ENCODE results near the gene ZCWPW1. TPM values are rescaled to one million over a fixed set of nuclear protein-coding genes. Genes with fewer than 3 reads are reported as not detected.
A peak's percentile ranks its signal among the peaks of the same experiment; 100 is the strongest.

Gene ZCWPW1
- total RNA-seq, 1 experiment from 2014 or later = 1.0 TPM

DNA sequence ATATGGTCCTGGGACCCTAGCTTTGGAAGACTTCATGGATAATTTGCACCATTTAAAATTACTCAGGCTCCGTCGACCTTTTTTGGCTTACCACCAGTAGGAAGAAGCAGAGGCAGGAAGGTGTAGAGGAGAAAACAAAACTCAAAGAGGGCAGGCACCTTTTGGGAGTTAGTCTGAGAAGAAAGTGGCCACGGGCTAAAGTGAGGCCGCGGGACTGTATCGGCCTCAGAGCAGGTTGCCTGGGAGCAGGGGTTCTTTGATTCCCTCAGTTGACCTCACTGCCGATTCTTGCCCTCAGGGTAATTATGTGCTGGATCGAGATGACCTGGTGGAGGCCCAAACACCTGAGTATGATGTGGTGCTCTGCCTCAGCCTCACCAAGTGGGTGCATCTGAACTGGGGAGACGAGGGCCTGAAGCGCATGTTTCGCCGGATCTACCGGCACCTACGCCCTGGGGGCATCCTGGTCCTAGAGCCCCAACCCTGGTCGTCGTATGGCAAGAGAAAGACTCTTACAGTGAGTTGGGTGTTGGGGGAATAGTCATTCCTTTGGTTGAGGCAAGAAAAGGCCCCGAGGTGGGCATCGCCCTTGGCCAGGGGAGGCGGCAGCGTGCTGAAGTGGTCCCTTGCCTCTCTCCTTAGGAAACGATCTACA is 4.2 kb upstream of the ZCWPW1 start:
- DNase-seq (ENCODE audit: low spot score) = no peak

DNA sequence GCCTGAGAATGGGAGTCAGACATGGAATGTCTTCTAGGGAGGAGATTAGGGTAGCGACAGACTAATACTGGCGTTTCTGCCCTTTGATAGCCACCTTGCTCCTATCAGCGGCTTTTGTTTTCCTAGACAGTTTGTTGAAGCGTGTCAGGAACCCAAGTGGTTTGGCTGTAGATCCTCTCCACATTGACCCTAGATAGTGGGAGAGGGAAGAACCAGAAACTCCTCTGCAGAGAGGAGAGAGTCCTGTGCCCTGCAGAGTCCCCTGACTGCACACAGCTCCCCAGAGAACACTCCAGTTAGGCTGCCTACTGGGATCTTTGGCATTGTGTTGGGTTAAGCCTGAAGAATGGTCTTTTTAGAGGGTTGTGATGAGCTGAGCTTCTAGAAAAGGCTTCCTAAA is 3.5 kb upstream of the ZCWPW1 start:
- DNase-seq (ENCODE audit: low spot score) = no peak

DNA sequence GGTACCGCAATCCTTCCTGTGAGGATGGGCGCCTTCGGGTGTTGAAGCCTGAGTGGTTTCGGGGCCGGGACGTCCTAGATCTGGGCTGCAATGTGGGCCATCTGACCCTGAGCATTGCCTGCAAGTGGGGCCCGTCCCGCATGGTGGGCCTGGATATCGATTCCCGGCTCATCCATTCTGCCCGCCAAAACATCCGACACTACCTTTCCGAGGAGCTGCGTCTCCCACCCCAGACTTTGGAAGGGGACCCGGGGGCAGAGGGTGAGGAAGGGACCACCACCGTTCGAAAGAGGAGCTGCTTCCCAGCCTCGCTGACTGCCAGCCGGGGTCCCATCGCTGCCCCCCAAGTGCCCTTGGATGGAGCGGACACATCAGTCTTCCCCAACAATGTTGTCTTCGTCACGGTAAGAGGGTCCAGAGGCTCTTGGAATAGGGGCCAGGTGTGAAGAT is 2.8 kb upstream of the ZCWPW1 start:
- DNase-seq (ENCODE audit: low spot score) = no peak

DNA sequence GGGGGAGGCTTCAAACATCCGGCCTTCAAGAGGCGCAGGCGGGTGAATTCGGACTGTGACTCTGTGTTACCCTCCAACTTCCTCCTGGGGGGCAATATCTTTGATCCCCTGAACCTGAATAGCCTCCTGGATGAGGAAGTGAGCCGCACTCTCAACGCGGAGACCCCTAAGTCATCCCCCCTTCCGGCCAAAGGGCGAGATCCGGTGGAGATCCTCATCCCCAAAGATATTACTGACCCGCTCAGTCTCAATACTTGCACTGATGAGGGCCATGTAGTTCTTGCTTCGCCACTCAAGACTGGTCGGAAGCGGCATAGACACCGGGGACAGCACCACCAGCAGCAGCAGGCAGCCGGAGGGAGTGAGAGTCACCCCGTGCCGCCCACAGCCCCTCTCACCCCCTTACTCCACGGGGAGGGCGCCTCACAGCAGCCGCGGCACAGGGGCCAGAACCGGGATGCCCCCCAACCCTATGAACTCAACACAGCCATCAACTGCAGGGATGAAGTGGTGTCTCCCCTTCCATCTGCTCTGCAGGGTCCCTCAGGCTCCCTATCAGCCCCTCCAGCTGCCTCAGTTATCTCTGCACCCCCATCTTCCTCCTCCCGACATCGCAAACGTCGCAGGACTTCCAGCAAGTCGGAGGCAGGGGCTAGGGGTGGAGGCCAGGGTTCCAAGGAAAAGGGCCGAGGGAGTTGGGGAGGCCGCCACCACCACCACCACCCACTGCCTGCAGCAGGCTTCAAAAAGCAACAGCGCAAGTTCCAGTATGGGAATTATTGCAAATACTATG is 2.2 kb upstream of the ZCWPW1 start:
- no peak for DNase-seq (ENCODE audit: low spot score)

DNA sequence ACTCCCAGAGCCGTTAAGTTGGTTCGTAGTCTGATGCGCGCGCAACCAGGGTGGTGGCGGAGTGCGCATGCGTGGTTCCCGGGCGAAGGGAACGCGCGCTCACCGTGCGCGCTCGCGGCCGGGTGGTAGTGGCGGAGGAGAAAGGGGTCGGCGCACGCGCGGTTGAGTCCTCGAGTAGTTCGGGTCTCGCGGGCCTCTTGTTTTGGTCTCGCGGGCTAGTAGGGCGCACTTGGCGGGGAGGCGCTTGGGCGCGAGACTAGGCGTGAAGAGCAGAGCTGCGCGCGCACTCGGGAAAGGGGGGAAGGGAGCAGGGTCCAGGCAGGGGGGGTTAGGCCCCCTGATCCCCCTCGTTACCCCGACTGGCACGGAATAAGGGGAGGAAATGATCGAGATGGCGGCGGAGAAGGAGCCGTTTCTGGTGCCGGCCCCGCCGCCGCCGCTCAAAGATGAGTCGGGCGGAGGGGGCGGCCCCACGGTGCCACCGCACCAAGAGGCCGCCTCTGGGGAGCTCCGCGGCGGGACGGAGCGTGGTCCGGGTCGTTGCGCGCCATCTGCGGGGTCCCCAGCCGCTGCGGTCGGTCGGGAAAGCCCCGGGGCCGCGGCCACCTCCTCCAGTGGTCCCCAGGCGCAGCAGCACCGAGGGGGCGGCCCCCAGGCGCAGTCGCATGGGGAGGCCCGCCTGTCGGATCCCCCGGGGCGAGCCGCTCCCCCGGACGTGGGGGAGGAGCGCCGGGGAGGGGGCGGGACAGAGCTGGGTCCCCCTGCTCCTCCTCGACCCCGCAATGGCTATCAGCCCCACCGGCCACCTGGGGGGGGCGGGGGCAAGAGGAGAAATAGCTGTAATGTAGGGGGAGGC is 1.4 kb upstream of the ZCWPW1 start, which contains the start of gene MEPCE:
Gene MEPCE (plus strand): TSS at position 195 of the 856 bp plus-strand sequence. CDS start 188 bp downstream, at position 383.
- peak; percentile 96 for DNase-seq (ENCODE audit: low spot score)

DNA sequence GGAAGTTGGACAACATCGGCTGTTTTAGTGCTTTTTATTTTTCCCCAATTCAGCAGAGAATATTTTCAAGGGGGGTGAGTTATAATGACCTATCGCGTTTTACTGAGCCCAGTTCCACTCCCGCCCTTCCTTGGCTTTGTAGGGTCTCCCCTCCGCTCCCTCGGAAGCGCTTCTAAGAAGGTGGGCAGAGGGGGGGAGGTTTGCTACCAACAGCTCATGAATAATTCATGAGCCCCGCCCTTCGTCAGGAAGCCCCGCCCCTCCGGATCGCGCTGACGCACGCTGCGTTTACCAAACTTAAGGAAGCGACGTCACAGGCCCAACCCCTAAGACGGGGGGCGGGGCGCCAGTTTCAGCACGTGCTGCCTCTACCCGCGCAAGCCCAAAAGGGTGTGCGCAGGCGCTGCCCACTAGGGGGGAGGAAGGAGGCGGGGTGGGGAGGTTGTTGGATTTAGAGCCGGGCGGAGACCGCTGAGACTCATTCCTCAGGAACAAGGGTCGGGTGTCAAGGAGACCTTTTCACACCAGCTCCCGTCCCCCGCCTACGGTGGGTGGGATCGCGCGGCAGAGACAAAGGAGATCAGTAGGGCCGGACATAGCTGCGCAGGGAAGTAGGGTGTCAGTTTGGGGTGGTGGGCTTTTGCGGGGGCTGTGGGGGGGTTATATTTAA is 599 bp upstream of the ZCWPW1 start:
- DNase-seq (ENCODE audit: low spot score) = peak; percentile 100

DNA sequence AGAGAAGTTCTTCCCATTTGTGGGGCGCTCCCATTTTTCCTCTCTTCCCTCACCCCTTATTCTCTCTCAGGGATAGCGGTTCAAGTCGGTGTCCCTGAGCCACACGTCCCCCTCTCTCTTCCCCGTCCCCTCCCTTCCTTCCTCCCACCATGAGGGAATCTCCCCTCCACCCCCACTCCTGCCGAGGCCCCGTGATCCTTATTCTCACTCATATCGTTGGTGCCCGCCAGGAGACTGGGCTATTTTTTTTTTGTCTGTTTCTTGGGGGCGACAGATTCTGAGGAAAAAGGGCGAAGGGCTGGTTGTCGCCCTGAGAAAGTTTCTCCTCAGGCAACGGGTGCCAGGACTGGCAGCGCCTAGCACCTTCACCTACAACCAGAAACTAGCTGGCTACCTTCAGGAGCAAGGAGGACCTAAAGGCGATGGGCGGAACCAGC is 723 bp downstream of the ZCWPW1 start:
- no peak for DNase-seq (ENCODE audit: low spot score)

DNA sequence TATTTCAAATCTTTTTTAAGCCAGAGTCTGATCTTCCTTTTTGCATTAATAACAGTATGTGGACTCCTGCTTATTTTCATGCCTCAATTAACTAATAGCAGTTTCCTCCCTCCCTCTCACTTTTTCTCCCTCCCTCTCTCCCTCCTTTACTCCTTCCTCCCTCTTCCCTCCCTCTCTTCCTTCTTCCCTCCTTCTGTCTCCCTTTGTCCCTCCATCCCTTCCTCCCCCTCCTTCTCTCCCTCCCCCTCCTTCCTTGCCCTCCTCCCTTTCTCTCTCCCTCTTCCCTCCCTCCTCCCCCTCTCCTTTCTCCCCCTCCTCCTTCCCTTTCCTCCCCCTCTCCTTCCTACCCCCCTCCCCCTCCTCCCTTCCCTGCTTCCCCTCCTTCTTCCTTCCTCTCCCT is 2.0 kb downstream of the ZCWPW1 start:
- DNase-seq (ENCODE audit: low spot score) = no peak

DNA sequence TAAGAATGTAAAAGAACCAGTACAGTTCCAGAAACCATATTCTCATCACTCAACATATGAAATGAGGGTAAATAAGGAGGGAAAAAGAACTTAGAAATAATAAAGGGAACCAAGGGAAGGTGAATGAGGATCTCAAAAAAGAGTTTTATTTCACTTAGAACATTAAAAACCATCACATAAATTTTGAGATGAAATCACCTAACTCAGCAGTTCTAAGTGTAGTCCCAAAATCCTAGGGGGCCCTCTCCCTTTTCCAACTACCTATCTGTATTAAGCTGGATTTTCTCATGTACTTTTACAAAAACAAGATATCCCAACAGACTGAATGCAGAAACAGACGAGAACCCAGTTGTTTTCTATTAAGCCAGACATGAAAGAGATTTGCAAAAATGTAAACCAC is 3.2 kb downstream of the ZCWPW1 start:
- DNase-seq (ENCODE audit: low spot score) = no peak

DNA sequence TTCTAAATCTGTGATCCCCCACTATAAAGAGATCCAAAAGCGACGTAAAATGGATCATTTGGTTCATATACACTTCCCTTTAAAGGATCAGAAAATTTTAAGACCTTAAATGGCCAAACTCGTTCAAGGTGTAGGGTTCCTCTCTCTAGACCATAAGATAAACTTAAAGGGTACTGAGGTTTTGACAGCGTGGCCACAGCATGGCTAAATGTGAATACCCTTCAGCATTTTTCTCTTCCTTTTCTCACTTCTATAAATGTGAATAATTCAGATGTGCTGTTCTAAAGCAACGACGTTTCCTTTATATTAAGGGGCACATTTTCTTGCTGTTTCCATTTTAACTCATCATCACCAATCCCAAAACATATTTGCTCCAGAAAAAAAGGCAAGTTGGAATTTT is 5.2 kb downstream of the ZCWPW1 start:
- DNase-seq (ENCODE audit: low spot score) = no peak

DNA sequence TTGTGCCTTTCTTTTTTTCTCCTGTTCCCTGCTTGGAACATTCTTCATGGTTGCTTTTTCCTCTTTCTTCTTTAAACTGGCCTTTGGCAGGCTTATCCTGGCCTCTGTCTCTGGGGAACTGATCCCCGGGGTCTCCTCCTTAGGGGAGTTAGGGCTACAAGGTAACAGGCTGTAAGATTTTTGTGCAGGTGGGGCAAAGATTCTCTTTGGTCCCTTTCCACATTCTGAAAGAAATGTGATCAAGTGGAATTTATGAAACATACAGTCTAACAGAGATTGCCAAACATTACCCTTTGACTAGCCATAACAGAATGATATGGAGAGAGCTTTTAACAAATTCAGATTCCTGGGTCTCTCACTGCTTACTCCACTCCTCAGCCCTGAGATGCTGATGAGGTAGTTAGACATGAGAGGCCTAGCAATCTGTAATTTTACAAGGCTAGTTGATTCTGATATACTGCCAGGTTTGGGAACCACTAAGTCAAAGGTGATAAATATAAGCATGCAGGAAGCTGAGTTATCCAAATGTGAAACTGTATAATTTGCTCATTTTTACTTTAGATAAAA is 8.8 kb downstream of the ZCWPW1 start:
- DNase-seq (ENCODE audit: low spot score) = no peak

DNA sequence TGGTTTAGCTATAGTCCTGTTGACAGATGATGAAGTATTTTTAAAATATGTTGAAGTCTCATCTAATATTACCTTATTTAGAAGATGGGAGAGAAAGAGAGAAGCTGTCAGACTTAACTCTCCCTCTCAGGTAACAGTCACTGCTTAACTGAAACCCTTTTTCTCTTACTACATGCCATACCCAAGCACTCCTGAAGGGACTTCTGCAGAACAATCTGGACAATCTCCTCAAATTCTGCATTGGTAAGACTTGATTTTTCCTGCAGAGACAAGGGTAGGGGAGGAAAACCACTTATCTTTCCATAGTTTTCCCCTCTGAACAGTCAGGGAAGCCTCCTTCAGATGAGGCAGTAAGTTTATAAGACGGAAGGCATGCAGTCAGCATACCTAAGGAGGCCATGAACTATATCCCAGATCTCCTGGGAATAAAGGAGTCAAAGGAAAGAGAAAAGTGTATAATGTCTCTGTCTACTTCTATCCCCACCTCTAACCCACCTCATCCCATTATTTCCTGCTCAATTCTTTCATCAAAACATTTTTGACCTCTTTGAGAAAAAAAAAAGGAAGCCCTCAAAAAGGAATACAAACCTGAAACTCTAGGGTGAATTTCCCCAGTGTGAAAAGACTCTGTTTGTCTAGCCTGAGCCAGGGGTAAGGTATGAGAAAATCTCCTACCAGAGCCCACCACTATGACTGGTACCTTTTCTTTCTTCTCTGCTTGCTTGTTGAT is 9.4 kb downstream of the ZCWPW1 start:
- no peak for DNase-seq (ENCODE audit: low spot score)

DNA sequence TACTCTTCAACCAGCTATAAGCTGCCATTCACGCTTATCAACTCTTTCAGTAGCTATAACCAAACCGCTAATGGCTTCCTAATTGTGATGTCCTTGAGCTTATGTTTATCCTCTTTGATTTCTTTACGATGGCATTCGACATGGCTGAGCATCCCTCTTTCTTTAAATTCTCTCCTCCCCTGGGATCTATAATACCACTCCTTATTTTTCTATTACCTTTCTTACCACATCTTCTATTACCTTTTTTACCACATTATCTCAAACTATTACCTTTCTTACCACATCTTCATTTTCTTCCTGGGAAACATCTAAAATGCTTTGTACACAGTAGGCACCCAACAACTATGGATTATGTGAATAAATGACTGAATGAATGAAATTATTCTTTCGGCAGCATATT is 13.1 kb downstream of the ZCWPW1 start:
- DNase-seq (ENCODE audit: low spot score) = no peak

DNA sequence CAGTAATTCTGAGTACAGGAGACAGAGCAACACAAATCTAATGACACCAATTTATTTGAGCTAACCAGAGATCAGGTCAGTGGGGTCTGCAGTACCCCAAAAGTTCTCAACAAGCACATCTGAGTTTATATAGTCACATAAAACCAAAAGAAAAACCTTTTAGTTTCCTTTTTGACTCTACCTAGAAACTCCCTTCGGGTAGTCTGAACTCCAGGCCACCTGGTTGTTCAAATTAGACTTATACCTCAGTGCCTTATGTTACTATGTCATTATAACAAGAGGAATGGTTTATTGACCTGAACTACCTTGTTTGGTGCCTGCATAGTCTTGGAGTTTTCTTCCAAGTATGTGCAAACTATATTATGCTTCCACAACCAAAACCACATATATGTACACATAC is 14.6 kb downstream of the ZCWPW1 start:
- no peak for DNase-seq (ENCODE audit: low spot score)

DNA sequence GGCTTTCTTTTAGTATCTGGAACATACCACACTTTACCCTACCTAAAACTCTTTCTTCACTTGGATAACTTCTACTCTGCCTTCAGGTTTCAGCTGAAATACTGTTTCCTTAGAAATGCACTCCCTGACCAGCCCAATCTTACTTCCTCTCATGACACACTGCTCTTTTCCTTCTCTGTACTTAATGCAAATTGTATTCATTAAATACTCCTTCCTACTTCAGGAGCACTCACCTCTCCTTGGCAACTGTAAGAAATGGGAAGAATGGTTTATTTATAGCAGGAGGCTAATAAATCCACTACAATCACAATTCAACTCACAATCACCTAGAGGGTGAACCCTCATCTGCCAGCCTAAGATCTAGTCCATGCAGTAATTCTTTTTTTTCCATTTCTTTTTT is 15.2 kb downstream of the ZCWPW1 start:
- no peak for DNase-seq (ENCODE audit: low spot score)

DNA sequence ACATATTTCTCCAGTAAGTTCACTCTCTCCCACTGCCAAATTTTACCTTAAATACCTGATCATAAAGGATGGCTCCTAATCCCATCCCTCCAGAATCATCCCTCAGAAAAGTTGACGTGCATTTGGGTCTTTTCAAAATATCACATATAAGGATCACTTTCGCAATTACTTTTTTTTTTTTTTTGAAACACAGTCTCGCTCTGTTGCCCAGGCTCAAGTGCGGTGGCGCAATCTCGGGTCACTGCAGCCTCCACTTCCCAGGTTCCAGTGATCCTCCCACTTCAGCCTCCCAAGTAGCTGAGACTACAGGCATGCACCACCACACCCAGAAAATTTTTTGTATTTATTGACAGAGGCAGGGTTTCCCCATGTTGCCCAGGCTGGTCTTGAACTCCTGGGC is 17.4 kb downstream of the ZCWPW1 start:
- no peak for DNase-seq (ENCODE audit: low spot score)

DNA sequence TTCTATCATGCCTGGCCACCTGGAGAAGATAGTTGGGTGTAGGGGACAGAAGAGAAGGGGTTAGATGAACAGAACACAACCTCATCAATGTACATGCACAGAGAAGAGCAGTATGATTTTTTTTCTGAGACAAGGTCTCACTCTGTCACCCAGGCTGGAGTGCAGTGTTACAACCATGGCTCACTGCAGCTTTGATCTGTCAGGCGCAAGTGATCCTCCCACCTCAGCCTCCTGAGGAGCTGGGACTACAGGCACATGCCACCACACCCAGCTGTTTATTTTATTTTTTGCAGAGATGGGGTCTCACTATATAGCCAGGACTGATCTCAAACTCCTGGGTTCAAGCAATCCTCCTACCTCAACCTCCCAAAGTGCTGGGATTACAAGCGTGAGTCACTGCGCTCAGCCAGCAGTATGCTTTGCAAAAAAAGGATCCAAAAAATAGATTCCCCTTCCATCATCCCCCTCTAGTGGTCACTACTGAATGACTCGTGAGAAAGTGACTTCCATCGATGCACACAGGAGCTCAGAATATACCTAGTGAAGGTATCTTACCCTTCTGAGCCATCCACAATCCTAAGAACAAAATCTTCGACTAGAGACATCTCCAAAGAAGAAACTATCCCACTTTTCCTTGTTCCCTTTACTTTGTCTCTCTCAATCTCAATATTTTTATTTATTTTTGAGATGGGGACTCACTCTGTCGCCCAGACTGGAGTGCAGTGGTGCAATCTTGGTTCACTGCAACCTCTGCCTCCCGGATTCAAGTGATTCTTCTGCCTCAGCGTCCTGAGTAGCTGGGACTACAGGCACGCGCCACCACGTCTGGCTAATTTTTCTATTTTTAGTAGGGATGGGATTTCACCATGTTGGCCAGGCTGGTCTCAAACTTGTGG is 21.0 kb downstream of the ZCWPW1 start:
- DNase-seq (ENCODE audit: low spot score) = peak; percentile 72

DNA sequence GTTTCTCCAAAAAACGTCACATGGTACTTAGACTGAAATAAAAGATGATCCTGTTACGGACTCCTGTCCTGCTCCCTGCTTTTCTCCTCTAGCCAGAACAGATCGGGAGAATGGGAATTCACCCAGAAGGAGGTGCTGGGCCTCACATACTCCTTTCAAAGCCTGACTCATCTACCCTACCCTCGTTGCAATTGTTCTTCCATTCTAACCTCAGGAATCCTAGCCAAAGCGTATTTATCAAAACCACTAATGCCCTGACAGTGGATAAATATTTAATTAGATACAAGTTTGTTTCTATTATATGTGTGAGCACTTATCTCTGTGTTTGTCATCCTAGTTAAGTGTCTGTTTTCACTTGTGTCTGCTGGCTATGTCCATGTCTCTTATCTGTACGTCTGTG is 21.7 kb downstream of the ZCWPW1 start:
- no peak for DNase-seq (ENCODE audit: low spot score)

DNA sequence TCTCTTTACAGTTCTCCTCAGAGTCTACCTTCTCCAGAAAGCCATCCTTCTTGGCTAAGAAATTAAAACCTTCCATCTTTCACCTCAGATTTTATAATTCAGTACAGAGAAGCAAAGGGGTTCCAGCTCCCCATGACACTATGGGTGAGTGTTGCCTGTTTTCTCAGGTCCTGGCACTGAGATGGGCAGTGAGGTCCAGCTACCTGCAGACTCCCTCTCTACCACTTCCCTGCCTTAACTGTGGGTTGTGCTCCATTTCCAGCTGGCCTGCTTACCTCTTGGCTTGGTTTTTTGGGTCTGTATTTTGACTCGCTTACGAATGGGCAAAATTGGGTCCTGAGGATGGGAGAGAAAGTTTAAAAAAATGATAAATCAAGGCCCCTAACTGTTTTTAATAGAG is 26.3 kb downstream of the ZCWPW1 start:
- DNase-seq (ENCODE audit: low spot score) = no peak

DNA sequence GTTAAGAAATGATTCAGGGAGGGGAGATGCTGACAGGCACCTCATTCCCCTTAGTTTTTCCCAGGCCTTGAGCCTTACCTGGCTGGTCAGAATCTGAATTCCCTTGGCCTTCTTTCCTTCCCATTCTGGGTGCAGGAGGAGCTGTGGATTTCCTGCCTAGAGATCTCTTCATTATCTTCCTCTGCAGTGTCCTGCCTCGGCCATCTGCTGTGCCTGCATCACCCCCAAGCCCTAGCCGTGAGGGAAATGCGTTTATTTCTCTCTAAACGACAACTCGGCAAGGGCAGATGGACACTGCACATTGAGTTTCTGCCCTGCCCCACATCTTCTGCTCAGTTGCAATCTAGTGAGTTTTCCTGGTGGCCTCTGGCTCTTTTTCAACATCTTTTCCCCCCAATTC is 26.7 kb downstream of the ZCWPW1 start:
- no peak for DNase-seq (ENCODE audit: low spot score)

Data from HT-29 (cell line).